H1 (cell line): Measurements from ENCODE around the gene PRPF31. TPM values are rescaled to one million over a fixed set of nuclear protein-coding genes. Genes with fewer than 3 reads are reported as not detected.

Experiments
- CTCF ChIA-PET: fragments of 300-600 bp; sonication (Branson Sonifier 250); formaldehyde crosslinking; loops from one replicate; lab custom pipeline; 2021; ENCODE audit not compliant: partially characterized antibody; lab: Charles Lee
- POLR2A ChIA-PET: fragments of 300-600 bp; sonication (Branson Sonifier 250); formaldehyde crosslinking; loops from one replicate; lab custom pipeline; 2021; ENCODE audit warnings: inconsistent platforms; ENCODE audit not compliant: partially characterized antibody; lab: Charles Lee
- DNase-seq, 2 experiments: peaks; one replicate each; pipeline versions ENCODE4 v3.0.0 to v3.0.0-alpha.2; 2010 to 2022; ENCODE audit warnings: low spot score in 2 of 2, low read depth in 1 of 2, mixed read lengths in 1 of 2
- FAIRE-seq: peaks from 2 replicates; lab custom pipeline; 2011; peaks lifted over from hg19 to GRCh38; lab: Jason Lieb, UNC
- H2AFZ ChIP-seq: 2 replicates; pipeline ENCODE4 v1.8.1; 2012; ENCODE audit warnings: low read length, inconsistent platforms
- H2AK5ac ChIP-seq: 2 replicates; pipeline ENCODE4 v1.6.1; 2013; ENCODE audit warnings: low read depth, low read length
- H2BK120ac ChIP-seq: replicated peaks from 2 replicates; pipeline ENCODE3; 2013; ENCODE audit warnings: low read depth, low read length, inconsistent platforms
- H2BK12ac ChIP-seq: 2 replicates; pipeline ENCODE4 v1.6.1; 2013; ENCODE audit warnings: low read depth, low read length
- H2BK15ac ChIP-seq: 2 replicates; pipeline ENCODE4 v1.6.1; 2013; ENCODE audit warnings: low read length
- H2BK20ac ChIP-seq: 2 replicates; pipeline ENCODE4 v1.6.1; 2013; ENCODE audit warnings: low read length
- H2BK5ac ChIP-seq: 2 replicates; pipeline ENCODE4 v1.6.1; 2013; ENCODE audit warnings: low read depth, low read length
- H3K14ac ChIP-seq: 2 replicates; pipeline ENCODE4 v1.6.1; 2013; ENCODE audit warnings: inconsistent platforms; ENCODE audit not compliant: insufficient read length
- H3K18ac ChIP-seq: 2 replicates; pipeline ENCODE4 v1.6.1; 2013; ENCODE audit warnings: low read length; ENCODE audit errors: extremely low read depth
- H3K23ac ChIP-seq: 2 replicates; pipeline ENCODE4 v1.6.1; 2013; ENCODE audit warnings: inconsistent platforms; ENCODE audit not compliant: insufficient read length
- H3K23me2 ChIP-seq: 2 replicates; pipeline ENCODE4 v1.6.1; 2013; ENCODE audit warnings: low read depth, low read length
- H3K27ac ChIP-seq: 2 replicates; pipeline ENCODE4 v1.6.1; 2011; ENCODE audit warnings: low read depth, low read length, inconsistent platforms
- H3K27me3 ChIP-seq, 4 experiments: replicated peaks in 1 of 4; 1 replicate in 1 of 4; 2 replicates in 3 of 4; pipeline versions ENCODE4 v1.6.1 to v1.8.1; 2011 to 2013; ENCODE audit warnings: low read length in 3 of 4, mild to moderate bottlenecking in 3 of 4, inconsistent platforms in 2 of 4, mixed read lengths in 2 of 4, moderate library complexity in 1 of 4; ENCODE audit not compliant: control insufficient read depth in 3 of 4, insufficient read depth in 3 of 4; ENCODE audit errors: extremely low read depth in 1 of 4
- H3K36me3 ChIP-seq, 4 experiments: 2 replicates each; pipeline versions ENCODE4 v1.6.1 to v1.8.1; 2011 to 2013; ENCODE audit warnings: mild to moderate bottlenecking in 4 of 4, low read length in 3 of 4, moderate library complexity in 2 of 4, control low read depth in 1 of 4, inconsistent platforms in 1 of 4; ENCODE audit not compliant: insufficient read depth in 4 of 4, control insufficient read depth in 2 of 4
- H3K4ac ChIP-seq: replicated peaks from 2 replicates; pipeline ENCODE3; 2013; ENCODE audit warnings: low read length, low read depth, mixed read lengths, inconsistent platforms; ENCODE audit not compliant: insufficient read length
- H3K4me1 ChIP-seq, 4 experiments: replicated peaks in 1 of 4; 1 replicate in 1 of 4; 2 replicates in 3 of 4; pipeline versions ENCODE4 v1.6.1 to v1.8.1; 2011 to 2013; ENCODE audit warnings: low read length in 3 of 4, inconsistent platforms in 2 of 4, mixed read lengths in 1 of 4; ENCODE audit not compliant: insufficient read depth in 4 of 4, control insufficient read depth in 3 of 4
- H3K4me2 ChIP-seq, 2 experiments: 2 replicates each; pipeline versions ENCODE4 v1.6.1 to v1.8.1; 2011 to 2013; ENCODE audit warnings: low read depth in 2 of 2, low read length in 2 of 2, control low read depth in 1 of 2, inconsistent platforms in 1 of 2, mild to moderate bottlenecking in 1 of 2; ENCODE audit not compliant: insufficient read depth in 1 of 2
- H3K4me3 ChIP-seq, 4 experiments: fragments of 200-600, 300-600 bp in 1 of 4; sonication (generic), shearing (Covaris generic), sonication (Bioruptor Twin) in 1 of 4; 2 replicates each; pipeline versions ENCODE4 v1.5.1 to v1.8.1; 2011 to 2016; ENCODE audit warnings: low read length in 4 of 4, low read depth in 3 of 4, control low read depth in 2 of 4, inconsistent platforms in 2 of 4, mild to moderate bottlenecking in 2 of 4, mixed read lengths in 1 of 4, moderate library complexity in 1 of 4; ENCODE audit not compliant: insufficient read depth in 2 of 4; ENCODE audit errors: extremely low read depth in 1 of 4
- H3K56ac ChIP-seq: replicated peaks from 2 replicates; pipeline ENCODE3; 2013; ENCODE audit warnings: low read depth, mild to moderate bottlenecking, mixed read lengths, low read length, inconsistent platforms; ENCODE audit not compliant: insufficient read length
- H3K79me1 ChIP-seq: 2 replicates; pipeline ENCODE4 v1.6.1; 2013; ENCODE audit warnings: low read depth, low read length, control low read depth
- H3K79me2 ChIP-seq, 2 experiments: 2 replicates each; pipeline versions ENCODE4 v1.6.1 to v1.8.1; 2012 to 2013; ENCODE audit warnings: low read length in 2 of 2, mild to moderate bottlenecking in 2 of 2, inconsistent platforms in 1 of 2; ENCODE audit not compliant: insufficient read depth in 2 of 2, control insufficient read depth in 1 of 2
- H3K9ac ChIP-seq, 4 experiments: replicated peaks in 1 of 4; 1 replicate in 1 of 4; 2 replicates in 3 of 4; pipeline versions ENCODE4 v1.6.1 to v1.8.1; 2011 to 2013; ENCODE audit warnings: low read depth in 3 of 4, low read length in 3 of 4, control low read depth in 2 of 4, mild to moderate bottlenecking in 2 of 4, moderate library complexity in 2 of 4, inconsistent platforms in 1 of 4; ENCODE audit errors: extremely low read depth in 1 of 4
- H3K9me3 ChIP-seq, 2 experiments: 2 replicates each; pipeline versions ENCODE4 v1.6.1 to v1.8.1; 2012 to 2013; ENCODE audit warnings: mild to moderate bottlenecking in 2 of 2, moderate library complexity in 2 of 2, control low read depth in 1 of 2, inconsistent platforms in 1 of 2, low read depth in 1 of 2, low read length in 1 of 2, mixed read lengths in 1 of 2; ENCODE audit not compliant: insufficient read depth in 2 of 2
- H4K20me1 ChIP-seq, 2 experiments: replicated peaks in 1 of 2; 2 replicates each; pipeline versions ENCODE3 to v1.8.1; 2011 to 2013; ENCODE audit warnings: inconsistent platforms in 2 of 2, low read length in 2 of 2, mild to moderate bottlenecking in 1 of 2; ENCODE audit not compliant: insufficient read depth in 2 of 2, control insufficient read depth in 1 of 2
- H4K5ac ChIP-seq: 2 replicates; pipeline ENCODE4 v1.6.1; 2013; ENCODE audit warnings: low read length, low read depth, mixed read lengths, inconsistent platforms; ENCODE audit not compliant: insufficient read length
- H4K8ac ChIP-seq: 2 replicates; pipeline ENCODE4 v1.8.0; 2013; ENCODE audit warnings: mild to moderate bottlenecking, moderate library complexity, low read length, inconsistent platforms; ENCODE audit not compliant: insufficient read depth; ENCODE audit errors: extremely low read depth
- H4K91ac ChIP-seq: replicated peaks from 2 replicates; pipeline ENCODE3; 2013; ENCODE audit warnings: low read length, mixed read lengths, inconsistent platforms; ENCODE audit not compliant: insufficient read length
- BACH1 ChIP-seq: IDR thresholded peaks from 2 replicates; pipeline ENCODE4 v1.6.1; 2012; ENCODE audit warnings: low read length, improper control_type of control experiment
- CBX5 ChIP-seq: fragments of 300-800, 300-1000 bp; sonication (generic); IDR thresholded peaks from 2 replicates; pipeline ENCODE4 v1.7.1; 2016; ENCODE audit warnings: antibody characterized with exemption, low read length, low read depth
- CREB1 ChIP-seq: IDR thresholded peaks from 2 replicates; pipeline ENCODE4 v1.6.1; 2012; ENCODE audit warnings: inconsistent platforms
- CTBP2 ChIP-seq: IDR thresholded peaks from 2 replicates; pipeline ENCODE4 v1.7.0; 2011; ENCODE audit warnings: borderline replicate concordance, mild to moderate bottlenecking, moderate library complexity, mixed read lengths, low read length; ENCODE audit not compliant: insufficient read depth, insufficient read length
- SP2 ChIP-seq: IDR thresholded peaks from 2 replicates; pipeline ENCODE4 v1.6.1; 2012; ENCODE audit warnings: mild to moderate bottlenecking, low read length, inconsistent platforms
- USF2 ChIP-seq: IDR thresholded peaks from 2 replicates; pipeline ENCODE4 v1.6.1; 2011; ENCODE audit warnings: low read length, improper control_type of control experiment
- WGBS, 2 experiments: shearing (Covaris generic) in 1 of 2; methylation state at CpG; one replicate each; pipeline versions ENCODE4 v1.1.6 to v1.1.7; 2013 to 2015; ENCODE audit warnings: low lambda C conversion rate in 2 of 2, mixed read lengths in 2 of 2, inconsistent platforms in 1 of 2, low coverage in 1 of 2, missing lambda C conversion rate in 1 of 2; ENCODE audit not compliant: insufficient replicate concordance in 2 of 2, insufficient coverage in 1 of 2, insufficient read length in 1 of 2; ENCODE audit errors: extremely low coverage in 1 of 2, missing lambda C conversion rate in 1 of 2; 5-methylcytosine and 5-hydroxymethylcytosine counted together
- polyA plus RNA-seq, 7 experiments: library from polyadenylated mRNA; depleted of rRNA in 3 of 7; stranded (reverse) in 5 of 7; unstranded in 2 of 7; fragments of >200 nt in 5 of 7; fragments of 200-250 nt in 2 of 7; gene quantifications; 1 replicate in 5 of 7; 2 replicates in 1 of 7; 4 replicates in 1 of 7; pipeline versions ENCODE4 v1.2.1 to v1.2.3, GENCODE V29; 2011 to 2013; ENCODE audit warnings: missing spikeins in 2 of 7, mixed read lengths in 2 of 7
- total RNA-seq: library from RNA; stranded (reverse); fragmentation: NEBNext Ultra II Directional; extraction: Animal tissue kit (Norgen Biotek cat#: 25700); gene quantifications from 2 replicates; pipeline ENCODE4 v1.2.1, GENCODE V29; 2021

The PRPF31 gene
- total and polyA plus RNA-seq, 2 of the 8 experiments (the other 6 are each of a cell fraction or from before 2014, with no cell fraction given): 51.1 to 97.4 TPM

GRCh38 chr19:54180691-54181091, 65.1 kb downstream of the PRPF31 start:
- no peaks in the 10 kb centered on the region; the same call in 1 of the 2 replicates for H3K23me2 ChIP-seq
- no peak overlapping the region for H3K4me2 ChIP-seq
- CTCF ChIA-PET: interaction anchor here (1.0 to 1.9 kb wide), 9 partner anchors 8 to 84 kb away, joined by 3 to 7 read pairs (median 4); partner anchors contain the start of genes LENG1 and MBOAT7
- no peaks in the 10 kb centered on the region for H3K27me3 ChIP-seq
- no peak overlapping the region; a peak in 1 of 7 replicates for H3K9ac ChIP-seq
- peak overlapping the region; percentile 17; the same call in 1 of the 2 replicates for H3K27ac ChIP-seq
- no peak overlapping the region for H2BK20ac ChIP-seq
- no peak overlapping the region for H2BK15ac ChIP-seq
- no peaks in the 10 kb centered on the region for H3K9me3 ChIP-seq
- FAIRE-seq: no peak
- no peak overlapping the region for H2AK5ac ChIP-seq
- peaks cover 0 to 7% (median 3%) of the 10 kb centered on the region in 4 experiments; a peak in 5 of 7 replicates for H3K4me1 ChIP-seq
- TF ChIP-seq BACH1 (no peak), CREB1 (no peak), USF2 (no peak), SP2 (no peak), CBX5 (no peak), CTBP2 (no peak)
- H3K4me3 ChIP-seq: no peak overlapping the region
- H3K56ac ChIP-seq: no peak overlapping the region
- H4K20me1 ChIP-seq: peaks cover 10 to 15% of the 10 kb centered on the region in 2 experiments
- WGBS, 2 experiments: 89% methylated on average over 1 of the region's 37 CpGs; no CpG with 5 or more reads in 1 of the 2 experiments
- H2AFZ ChIP-seq: no peak overlapping the region
- POLR2A ChIA-PET: interaction anchor here (1.2 to 28.7 kb wide), 3 partner anchors 8 to 27 kb away, joined by 4 to 909 read pairs (median 23); partner anchors contain the start of genes MBOAT7 and RPS9
- peaks cover 6 to 11% (median 7%) of the 10 kb centered on the region in 4 experiments; a peak in 6 of 8 replicates for H3K36me3 ChIP-seq
- H3K79me1 ChIP-seq: no peaks in the 10 kb centered on the region
- no peak overlapping the region for H3K23ac ChIP-seq
- H3K18ac ChIP-seq: no peak overlapping the region
- no peak overlapping the region for H4K91ac ChIP-seq
- peak overlapping the region; percentile 16; the same call in 1 of the 2 replicates for H4K8ac ChIP-seq
- H3K14ac ChIP-seq: no peak overlapping the region
- H2BK120ac ChIP-seq: no peak overlapping the region
- DNase-seq: no peak
- no peaks in the 10 kb centered on the region for H3K79me2 ChIP-seq
- H4K5ac ChIP-seq: no peak overlapping the region
- H2BK12ac ChIP-seq: no peak overlapping the region
- no peak overlapping the region for H2BK5ac ChIP-seq
- H3K4ac ChIP-seq: no peak overlapping the region
